CD4-positive, alpha-beta T cell treated with Interleukin-21 for 1 hour (primary cell): ENCODE results near the gene IQCE.
A peak's percentile ranks its signal among the peaks of the same experiment; 100 is the strongest.

Experiments used
- DNase-seq: peaks from one replicate; pipeline ENCODE4 v3.0.0-alpha.2; 2020

The IQCE gene

GRCh38 chr7:2637066-2637471 is 78.3 kb downstream of the IQCE start:
- no peak for DNase-seq

- peak; percentile 15 for DNase-seq
Observed at GRCh38 chr7:2637505-2638223, 78.9 kb downstream of the IQCE start.

- DNase-seq: no peak
Observed at GRCh38 chr7:2638224-2638991, 79.6 kb downstream of the IQCE start.

GRCh38 chr7:2639181-2639681 is 80.5 kb downstream of the IQCE start:
- DNase-seq: no peak

DNA sequence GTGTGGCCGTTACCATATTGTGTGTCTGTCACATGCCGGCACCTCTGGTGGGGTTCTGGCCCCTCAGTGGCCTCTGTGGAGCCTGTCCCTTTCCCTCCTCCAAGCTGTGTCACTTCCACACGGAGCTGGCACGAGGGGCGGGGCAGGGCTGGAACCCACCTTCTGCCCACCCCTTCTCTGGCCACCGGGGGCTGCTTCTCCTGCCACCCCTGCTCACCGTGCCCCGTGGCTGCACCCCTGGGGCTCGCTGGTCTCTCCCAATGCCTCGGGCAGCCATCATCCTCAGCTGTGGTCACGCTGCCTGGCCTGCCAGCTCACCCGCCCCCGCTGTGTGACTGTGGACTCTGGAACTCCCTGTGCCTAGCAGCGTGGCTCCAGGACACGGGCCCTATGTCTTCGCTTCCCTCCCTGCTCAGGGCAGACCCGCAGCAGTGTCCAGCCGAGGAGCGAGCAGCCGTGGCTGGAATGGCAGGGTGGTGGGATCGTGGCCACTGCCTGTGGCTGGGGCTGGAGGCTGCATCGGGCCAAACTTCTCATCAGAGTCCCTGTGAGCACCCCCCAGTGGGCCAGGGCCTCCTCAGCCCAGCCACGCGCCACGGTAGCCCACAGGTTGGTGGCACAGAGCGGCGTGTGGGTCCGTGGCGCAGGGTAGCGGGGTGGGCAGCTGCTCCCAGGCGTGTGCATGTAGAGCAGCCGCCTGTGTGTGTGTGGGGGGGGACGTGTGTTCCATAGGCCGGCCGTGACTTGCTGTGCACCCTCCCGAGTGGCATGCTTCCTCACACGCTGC is 81.1 kb downstream of the IQCE start:
- DNase-seq: no peak

- DNase-seq: no peak
Observed at GRCh38 chr7:2640482-2640830, 81.7 kb downstream of the IQCE start.

GRCh38 chr7:2640846-2641316 is 82.1 kb downstream of the IQCE start:
- no peak for DNase-seq

GRCh38 chr7:2641406-2642393 is 82.9 kb downstream of the IQCE start:
- DNase-seq: no peak

GRCh38 chr7:2643386-2644219 is 84.8 kb downstream of the IQCE start:
- DNase-seq: no peak

DNA sequence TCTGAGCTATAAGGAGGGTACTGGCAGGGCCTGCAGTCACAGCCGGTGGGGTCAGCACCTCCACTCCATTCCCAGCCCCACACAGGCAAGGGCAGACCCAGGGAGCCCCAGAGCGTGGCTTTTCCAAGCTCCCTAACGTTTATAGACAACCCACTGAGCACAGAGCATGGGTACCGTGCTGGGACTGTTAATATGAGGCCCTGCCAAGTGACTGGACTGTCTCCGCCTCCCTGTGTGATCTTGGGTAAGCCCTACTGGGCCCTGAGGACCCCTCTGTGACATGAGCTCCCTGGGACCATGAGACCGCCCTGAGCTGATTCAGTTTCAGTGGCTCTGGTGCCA is 85.4 kb downstream of the IQCE start:
- DNase-seq: no peak

DNA sequence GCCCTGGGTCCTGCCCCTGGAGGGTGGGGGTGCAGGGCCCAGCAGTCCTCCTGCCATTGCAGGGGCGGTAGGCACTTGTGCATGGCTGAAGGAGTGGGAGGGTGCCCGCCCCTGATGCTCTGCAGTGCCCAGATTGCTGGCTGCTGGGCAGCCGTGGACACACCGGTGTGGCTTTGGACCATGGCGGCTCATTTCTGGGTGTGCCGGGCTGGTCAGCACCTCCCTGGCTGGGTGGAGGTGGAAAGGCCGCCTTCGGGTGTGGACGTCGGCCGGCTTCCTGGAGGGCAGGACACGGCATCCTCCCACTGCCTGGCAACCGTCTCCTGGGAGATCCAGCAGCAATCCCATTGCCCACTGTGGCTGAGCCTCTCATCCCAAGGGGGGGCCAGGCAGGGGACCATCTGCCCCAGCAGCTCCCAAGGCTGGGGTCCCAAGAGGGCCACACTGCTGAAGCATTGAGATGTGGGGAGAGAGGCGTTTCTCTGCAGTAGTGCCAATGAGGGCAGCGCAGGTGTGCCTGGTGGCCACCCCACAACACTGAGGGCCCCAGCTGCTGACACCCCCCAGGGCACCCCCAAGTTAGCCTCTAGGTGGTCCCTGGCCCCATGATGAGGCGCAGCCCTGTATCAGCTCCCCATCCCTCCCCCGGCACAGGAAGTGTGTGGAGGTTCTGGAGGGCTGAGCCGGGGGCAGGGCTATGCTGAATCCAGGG is 85.9 kb downstream of the IQCE start:
- DNase-seq: no peak

DNA sequence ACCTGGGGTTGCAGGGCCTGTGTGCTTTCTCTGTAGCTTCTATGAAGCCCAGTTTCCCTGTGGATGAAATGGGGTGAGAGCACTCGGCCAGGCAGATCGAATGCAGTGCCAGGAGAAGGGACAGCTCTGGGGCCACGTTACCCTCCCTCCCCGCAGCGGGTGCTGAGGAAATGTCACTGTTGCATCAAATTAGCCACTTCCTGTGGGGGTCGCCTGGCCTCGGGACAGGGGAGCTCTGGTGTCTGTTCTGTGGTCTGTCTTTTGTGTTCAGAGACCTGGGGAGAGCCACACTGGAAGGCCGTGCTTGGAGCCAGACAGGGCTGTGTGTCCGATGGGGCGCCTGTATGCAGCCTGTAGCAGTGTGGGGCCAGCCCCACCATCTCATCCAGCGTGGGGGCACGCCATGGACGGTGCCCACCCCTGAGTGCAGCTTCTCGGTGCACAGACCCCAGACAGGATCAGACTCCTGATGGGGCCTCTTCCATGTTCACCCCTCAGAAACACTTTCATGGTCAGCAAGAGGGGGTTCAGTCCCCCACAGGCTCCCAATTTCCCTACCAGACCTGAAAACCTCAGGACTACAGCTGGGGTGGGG is 86.6 kb downstream of the IQCE start:
- DNase-seq: peak; percentile 45

- DNase-seq: no peak
Observed at GRCh38 chr7:2646336-2646679, 87.5 kb downstream of the IQCE start.

- DNase-seq: no peak
Observed at GRCh38 chr7:2646680-2647571, 88.1 kb downstream of the IQCE start.

GRCh38 chr7:2647594-2648172 is 88.9 kb downstream of the IQCE start:
- DNase-seq: no peak

GRCh38 chr7:2649139-2649838 is 90.5 kb downstream of the IQCE start:
- no peak for DNase-seq

DNA sequence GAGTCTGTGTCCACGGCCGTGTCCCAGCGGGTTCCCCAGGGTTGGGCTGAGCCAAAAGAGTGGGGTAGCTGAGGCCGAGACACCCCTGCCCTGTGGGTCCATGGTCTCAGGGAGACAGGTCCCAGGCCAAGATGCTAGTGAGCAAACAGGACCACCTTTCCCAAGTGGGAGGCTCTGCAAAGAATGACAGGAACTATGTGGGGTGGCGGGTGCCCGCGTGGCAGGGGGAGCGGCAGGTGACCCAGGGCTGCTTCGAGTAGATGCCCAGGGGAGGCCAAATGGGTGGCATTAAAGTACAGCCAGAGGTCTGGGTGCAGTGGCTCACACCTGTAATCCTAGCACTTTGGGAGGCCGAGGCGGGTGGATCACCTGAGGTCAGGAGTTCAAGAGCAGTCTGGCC is 91.2 kb downstream of the IQCE start:
- no peak for DNase-seq

DNA sequence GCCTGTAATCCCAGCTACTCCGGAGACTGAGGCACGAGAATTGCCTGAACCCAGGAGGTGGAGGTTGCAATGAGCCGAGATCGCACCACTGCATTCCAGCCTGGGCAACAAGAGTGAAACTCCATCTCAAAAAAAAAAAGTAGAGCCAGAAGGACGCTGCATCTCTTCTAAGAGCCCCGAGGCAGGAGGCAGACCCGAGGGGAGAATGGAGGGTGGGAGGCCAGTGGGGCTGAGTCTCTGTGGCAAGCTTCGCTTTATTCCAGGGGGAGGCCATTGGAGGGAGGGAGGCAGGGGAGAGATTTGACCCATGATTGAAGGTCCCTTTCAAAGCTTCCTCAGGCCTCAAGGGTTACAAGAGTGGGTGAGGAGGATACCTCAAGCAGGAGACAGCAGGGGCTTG is 91.7 kb downstream of the IQCE start:
- no peak for DNase-seq
